GM18907 (cell line): ENCODE data around the gene LINGO3.

Experiments
- ATAC-seq: cut with Tn5 transposase; IDR thresholded peaks from one replicate; pipeline ENCODE4 v1.9.1; 2021; ENCODE audit warnings: mild to moderate bottlenecking, moderate library complexity; ENCODE audit not compliant: unreplicated experiment

The LINGO3 gene

DNA sequence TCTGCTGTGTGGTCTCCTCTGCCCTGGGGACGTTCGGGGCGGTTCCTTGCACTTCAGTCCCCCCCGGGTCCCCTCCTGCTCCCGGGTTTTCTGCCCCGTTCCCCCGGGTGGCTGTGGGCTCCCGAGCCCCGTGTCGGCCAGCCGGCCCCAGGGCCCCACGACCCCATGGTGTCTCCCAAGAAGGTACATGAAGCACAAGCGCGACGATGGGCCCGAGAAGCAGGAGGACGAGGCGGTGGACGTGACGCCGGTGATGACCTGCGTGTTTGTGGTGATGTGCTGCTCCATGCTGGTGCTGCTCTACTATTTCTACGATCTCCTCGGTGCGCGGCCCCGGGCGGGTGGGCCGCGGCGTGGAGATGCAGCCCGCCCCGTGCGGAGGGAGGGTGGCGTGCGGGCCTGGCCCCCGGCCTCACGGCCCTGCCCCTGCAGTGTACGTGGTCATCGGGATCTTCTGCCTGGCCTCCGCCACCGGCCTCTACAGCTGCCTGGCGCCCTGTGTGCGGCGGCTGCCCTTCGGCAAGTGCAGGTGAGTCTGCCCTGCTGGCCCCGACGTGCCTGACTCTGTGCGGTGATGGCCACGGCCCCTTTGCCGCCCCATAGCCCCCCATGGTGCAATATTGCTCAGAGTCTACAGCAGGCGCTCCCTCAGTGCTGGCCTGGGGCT lies 31.8 kb upstream of the LINGO3 start:
- ATAC-seq, result no peak

- no peak for ATAC-seq
These were observed 31.0 kb upstream of the LINGO3 start for GRCh38 chr19:2338751-2339643.

- no peak for ATAC-seq
These were observed 30.2 kb upstream of the LINGO3 start for GRCh38 chr19:2338055-2338615.

DNA sequence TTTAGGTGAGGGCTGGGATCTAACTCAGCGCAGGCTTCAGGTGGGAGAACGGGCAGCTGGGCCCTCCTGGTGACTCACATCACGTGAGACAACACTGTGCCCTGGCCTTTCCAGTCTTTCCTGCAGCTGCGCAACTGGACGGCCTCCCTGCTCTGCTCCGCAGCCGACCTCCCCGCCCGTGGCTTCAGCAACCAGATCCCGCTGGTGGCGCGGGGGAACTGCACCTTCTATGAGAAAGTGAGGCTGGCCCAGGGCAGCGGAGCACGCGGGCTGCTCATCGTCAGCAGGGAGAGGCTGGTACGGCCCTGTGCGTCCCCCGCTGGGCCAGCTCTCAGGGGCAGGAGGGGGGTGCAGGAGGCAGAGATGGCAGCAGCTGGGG lies 29.4 kb upstream of the LINGO3 start:
- ATAC-seq, result no peak

DNA sequence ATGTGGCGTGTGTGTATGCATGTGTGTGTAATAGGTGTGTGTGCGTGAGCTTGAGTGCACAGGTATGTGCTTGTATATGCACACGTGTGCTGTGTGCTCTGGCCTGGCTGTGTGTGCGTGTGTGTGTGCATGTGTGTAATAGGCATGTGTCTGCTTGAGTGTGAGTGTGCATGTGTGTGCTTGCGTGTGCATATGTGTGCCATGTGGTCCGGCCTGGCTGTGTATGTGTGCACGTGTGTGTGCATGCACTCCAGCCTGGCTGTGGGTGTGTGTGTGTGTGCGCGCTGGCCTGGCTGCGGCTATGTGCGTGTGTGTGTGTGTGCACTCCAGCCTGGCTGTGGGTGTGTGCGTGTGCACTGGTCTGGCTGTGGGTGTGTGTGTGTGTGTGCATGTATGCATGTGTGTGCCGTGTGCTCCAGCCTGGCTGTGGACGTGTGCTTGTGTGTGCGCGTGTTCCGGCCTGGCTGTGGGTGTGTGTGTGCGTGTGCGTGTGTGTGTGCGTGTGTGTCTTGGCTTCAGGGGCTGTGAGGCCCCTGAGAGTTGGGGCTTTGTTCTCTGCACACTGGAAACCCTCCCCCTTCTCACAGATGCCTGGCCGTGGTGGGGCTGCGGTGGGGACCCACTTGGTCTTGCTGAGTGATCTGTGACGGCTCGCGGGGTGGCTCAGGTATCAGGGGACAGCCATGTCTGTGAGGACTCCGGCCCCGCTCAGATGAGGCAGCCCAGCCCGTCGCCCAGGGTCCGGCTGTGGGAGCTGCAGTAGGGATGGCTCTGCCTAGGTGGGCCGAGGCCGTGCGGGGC lies 28.8 kb upstream of the LINGO3 start:
- ATAC-seq, result no peak

- ATAC-seq, result no peak
These were observed 27.9 kb upstream of the LINGO3 start for GRCh38 chr19:2335848-2336247.

- ATAC-seq, result no peak
These were observed 27.3 kb upstream of the LINGO3 start for GRCh38 chr19:2334986-2335846.

DNA sequence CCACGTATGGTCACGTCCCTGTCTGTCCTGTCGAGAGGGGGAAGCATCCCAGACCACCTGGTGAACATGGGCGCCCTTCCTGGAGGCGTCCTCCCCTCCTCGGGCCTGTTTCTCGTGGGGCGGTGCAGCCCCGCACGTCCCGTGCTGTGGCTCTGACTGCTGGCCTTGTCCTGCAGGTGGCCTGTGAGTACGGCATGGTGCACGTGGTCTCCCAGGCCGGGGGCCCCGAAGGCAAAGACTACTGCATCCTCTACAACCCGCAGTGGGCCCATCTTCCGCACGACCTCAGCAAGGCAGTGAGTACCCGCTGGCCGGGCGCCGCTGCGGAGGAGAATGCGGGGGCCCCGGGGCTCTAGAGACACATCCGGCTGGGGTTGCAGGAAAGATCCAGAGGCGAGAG lies 26.5 kb upstream of the LINGO3 start:
- ATAC-seq, result no peak

DNA sequence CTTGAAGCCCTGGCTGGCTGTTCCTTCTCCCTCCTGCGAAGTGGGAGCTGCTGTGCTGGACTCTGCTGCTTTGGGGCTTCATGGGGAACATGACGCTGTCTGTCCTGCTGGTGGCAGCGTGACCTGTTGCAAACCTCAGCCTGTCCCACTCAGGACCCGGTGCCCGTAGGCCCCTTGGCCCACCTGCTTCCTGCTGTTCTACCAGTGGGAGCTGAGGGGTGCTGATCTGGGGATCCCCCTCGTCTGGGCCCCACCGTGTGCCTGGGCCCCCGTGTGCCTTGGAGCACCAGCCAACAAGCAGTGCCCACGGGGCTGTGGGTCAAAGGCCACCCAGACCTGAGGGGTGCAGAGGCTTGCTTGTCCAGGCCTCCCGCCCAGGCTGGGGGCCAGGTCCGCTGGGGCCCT lies 25.9 kb upstream of the LINGO3 start:
- ATAC-seq, result no peak

DNA sequence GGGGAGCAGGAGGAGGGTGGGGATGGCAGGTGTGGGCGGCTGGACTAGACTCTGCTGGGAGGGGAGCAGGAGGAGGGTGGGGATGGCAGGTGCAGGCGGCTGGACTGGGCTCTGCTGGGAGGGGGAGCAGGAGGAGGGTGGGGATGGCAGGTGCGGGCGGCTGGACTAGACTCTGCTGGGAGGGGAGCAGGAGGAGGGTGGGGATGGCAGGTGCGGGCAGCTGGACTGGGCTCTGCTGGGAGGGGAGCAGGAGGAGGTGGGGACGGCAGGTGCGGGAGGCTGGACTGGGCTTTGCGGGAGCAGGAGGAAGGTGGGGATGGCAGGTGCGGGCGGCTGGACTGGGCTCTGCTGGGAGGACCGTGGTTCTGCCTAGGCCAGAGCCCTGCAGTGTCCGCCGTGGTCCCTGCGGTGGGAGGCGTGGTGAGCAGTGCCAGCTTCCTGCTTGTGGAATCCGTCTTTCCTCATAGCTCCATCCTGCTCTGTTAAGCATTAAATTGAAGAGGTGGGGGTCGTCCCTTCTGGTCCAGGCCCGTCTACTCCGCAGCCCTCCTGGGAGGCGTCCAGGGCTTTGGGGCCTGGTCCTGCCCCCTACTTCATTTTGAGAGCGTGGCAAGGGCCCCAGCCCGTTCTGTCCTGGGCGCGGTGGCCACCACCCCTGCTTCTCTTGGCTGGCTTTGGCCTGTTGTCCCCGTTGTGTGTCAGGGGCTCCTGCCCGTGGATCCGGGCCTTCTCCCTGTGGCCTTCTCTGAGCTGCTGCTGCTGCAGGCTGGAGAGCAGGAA lies 25.3 kb upstream of the LINGO3 start:
- ATAC-seq, result no peak

DNA sequence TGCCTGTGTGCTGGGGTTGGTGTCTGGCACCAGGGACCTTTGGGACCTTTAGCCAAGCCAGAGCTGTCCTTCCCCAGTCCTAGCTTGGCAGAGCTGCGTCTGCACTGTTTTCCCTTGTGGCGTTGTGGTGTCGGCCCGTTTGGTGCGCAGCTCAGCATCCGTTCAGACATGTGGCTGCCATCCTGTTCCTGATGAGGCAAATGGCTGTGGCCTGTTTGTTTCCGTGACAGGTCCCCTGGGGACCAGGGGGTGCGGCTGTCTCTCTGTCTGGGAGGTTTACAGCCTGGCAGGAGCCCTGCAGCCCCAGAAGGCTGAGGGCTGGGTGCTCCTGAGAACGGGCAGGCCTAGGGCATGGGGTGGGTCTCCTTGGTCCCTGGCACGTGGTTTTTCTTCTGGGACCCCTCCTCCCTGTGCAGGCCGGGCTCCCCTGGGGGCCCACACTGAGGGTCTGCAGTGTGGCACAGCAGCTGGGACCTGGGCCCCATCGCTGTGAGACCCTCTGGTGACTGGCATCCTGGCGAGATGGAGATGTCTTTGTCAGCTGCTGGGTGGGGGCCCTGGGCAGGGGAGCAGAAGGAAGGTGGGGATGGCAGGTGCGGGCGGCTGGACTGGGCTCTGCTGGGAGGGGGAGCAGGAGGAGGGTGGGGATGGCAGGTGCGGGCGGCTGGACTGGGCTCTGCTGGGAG lies 24.5 kb upstream of the LINGO3 start:
- peak; percentile 38 for ATAC-seq

GRCh38 chr19:2331601-2332246 lies 23.8 kb upstream of the LINGO3 start:
- no peak for ATAC-seq

GRCh38 chr19:2330632-2331284 lies 22.8 kb upstream of the LINGO3 start:
- ATAC-seq, result no peak

- ATAC-seq, result no peak
These were observed 22.3 kb upstream of the LINGO3 start for GRCh38 chr19:2330255-2330631.

DNA sequence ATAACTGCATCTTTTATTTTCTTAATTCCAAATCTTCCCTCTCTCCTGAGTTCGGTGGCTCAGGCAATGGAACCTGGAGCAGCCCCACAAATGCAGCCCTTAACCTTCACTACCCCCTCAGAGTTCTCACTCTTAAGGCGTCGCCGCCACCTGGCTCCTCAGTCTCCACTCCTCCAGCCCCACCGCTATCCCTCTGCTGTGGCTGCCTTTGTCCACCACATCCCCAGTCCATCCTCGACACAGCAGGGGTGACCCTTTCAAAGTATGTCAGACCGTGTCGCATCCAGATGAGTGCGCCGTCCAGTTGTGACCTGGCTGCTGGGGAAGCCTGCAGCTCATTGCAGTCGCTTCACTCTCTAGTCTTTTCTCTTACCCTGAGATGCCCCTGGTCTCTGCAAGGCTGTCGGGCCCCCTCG lies 21.6 kb upstream of the LINGO3 start:
- ATAC-seq, result no peak

DNA sequence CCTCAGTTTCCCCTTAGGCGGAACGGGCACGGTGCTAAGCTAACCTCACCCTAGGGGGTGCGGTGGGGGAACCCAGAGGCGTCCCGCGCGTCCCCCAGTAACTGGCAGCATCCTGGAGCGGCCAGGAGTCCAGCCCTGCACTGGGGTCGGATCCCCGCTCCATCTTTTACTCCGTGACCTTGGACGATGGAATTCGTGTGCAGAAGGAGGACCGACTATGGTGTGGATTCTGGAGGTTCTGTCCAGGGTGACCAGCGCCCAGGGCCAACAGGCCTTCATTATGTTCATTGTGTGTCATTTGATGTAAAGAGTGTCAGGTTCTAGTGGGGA lies 21.2 kb upstream of the LINGO3 start:
- no peak for ATAC-seq

DNA sequence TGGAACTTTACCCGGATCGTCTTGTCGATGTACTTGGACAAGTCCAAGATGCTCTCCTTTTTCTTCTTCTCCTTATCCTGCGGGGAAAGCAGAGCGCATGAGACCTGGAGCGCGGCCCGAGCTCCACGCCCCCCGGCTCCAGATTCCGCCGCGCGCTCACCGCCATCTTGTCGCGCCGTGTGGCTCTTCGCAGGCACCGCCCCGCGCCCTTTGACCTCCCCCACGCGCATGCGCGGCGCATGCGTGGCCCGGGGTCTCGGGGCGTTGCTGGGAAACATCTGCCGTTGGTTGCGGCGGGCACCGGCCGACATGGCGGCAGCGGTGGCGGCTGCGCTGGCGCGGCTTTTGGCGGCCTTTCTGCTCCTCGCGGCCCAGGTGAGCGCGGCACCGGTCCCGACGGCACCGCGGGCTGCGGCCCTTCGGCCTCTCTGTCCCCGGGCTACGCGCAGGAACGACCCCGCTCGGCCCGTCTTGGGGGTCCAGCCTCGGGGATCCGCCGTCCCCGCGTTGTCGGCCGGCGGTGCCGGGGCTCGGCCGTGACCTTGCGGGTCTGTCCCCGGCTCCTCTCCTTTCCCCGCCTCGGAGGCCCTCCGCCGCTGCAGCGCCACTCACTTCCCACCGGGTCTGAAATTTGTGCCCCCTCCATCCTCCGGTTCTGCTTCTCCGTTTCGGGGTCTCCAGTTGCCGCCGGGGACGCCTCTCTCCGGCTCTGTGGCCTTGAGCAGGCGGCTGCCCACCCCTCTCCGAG lies 20.6 kb upstream of the LINGO3 start, which contains the start of the genes LSM7 and SPPL2B:
TSS of gene LSM7 (minus strand) at position 186 of the 748 bp plus-strand sequence. CDS start at position 166, 20 bp downstream.
TSS of gene SPPL2B (plus strand) at position 284 of the 748 bp plus-strand sequence. CDS start at position 310, 26 bp downstream.
- ATAC-seq, result peak; percentile 57
